Epithelial cell of proximal tubule (primary cell): ENCODE results near the gene FKBP1A. TPM values are rescaled to one million over a fixed set of nuclear protein-coding genes. Genes with fewer than 3 reads are reported as not detected.
A peak's percentile ranks its signal among the peaks of the same experiment; 100 is the strongest.
"Not testable (repeated sequence)": the region's sequence is repeated elsewhere in the genome, so short reads cannot be mapped to it uniquely, and the experiment has no call there.

Source experiments
- DNase-seq: peaks from one replicate; pipeline ENCODE4 v3.0.0-alpha.2; 2011; ENCODE audit warnings: low read depth
- H3K4me3 ChIP-seq: 2 replicates; pipeline ENCODE4 v1.5.1; 2011; ENCODE audit warnings: low read depth, mild to moderate bottlenecking, low read length
- total RNA-seq: library from RNA; depleted of rRNA; stranded (reverse); fragments of >200 nt; gene quantifications from 2 replicates; pipeline ENCODE4 v1.2.3, GENCODE V29; 2015
- TF ChIP-seq, protein P1 (sequence below): conservative IDR thresholded peaks from 2 replicates; pipeline ENCODE4 v1.5.1; 2012; ENCODE audit warnings: low read depth, mild to moderate bottlenecking, low read length

Gene FKBP1A
- total RNA-seq, 1 donor from 2014 or later = 188 TPM

DNA sequence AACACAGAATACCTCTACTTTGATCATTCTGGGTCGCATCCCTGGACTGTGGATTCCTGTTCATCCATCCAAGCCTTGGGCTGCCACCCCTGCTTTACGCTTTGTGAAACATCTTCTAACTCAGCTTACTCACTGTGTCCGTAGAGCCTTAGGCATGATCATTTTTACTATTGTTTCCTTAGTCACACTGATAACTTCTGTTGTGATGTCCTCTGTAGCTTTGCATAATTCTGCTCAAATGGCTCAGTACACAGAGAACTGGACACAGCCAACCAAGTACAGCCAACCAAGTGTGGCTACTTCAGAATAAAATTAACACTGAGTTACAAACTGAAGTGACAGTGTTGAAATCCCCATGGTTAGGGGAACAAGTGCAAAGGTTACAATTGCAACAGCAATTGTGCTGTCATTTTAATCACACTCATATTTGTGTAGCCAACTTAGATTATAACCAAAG is 8.6 kb upstream of the FKBP1A start:
- peak; percentile 36 for DNase-seq
- TF ChIP-seq, protein P1, sequence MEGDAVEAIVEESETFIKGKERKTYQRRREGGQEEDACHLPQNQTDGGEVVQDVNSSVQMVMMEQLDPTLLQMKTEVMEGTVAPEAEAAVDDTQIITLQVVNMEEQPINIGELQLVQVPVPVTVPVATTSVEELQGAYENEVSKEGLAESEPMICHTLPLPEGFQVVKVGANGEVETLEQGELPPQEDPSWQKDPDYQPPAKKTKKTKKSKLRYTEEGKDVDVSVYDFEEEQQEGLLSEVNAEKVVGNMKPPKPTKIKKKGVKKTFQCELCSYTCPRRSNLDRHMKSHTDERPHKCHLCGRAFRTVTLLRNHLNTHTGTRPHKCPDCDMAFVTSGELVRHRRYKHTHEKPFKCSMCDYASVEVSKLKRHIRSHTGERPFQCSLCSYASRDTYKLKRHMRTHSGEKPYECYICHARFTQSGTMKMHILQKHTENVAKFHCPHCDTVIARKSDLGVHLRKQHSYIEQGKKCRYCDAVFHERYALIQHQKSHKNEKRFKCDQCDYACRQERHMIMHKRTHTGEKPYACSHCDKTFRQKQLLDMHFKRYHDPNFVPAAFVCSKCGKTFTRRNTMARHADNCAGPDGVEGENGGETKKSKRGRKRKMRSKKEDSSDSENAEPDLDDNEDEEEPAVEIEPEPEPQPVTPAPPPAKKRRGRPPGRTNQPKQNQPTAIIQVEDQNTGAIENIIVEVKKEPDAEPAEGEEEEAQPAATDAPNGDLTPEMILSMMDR = no peak
- no peak overlapping the region for H3K4me3 ChIP-seq

DNA sequence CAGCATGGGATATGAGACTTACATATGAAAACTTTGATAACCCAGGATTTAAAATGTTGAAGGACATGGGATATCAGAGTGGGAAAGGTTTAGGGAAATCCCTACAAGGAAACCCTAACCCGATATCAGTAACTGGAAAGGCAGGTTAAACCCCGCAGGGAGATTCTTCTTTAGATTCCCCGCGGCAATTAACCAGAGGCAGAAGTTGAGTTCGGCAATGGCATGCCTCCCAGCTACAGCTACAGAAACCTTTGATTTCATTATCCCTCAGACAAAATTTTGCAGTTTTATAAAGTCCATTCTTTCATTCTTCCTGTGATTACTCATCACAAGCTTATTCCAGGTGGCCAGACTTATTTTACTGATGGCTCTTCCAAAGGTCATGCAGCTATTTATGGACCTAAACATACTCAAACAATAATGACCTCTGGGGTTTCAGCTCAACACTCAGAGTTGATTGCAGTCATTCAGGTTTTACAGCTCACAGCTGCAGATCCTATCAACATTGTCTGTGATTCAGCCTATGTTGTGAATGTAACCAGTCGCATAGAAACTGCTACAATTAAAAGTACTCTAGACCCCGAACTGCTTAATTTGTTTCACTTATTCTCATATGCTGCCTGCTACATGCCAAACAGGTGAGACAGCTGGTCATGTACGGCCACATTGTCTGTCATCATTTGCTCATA is 7.0 kb upstream of the FKBP1A start:
- not testable (repeated sequence) for H3K4me3 ChIP-seq, DNase-seq

DNA sequence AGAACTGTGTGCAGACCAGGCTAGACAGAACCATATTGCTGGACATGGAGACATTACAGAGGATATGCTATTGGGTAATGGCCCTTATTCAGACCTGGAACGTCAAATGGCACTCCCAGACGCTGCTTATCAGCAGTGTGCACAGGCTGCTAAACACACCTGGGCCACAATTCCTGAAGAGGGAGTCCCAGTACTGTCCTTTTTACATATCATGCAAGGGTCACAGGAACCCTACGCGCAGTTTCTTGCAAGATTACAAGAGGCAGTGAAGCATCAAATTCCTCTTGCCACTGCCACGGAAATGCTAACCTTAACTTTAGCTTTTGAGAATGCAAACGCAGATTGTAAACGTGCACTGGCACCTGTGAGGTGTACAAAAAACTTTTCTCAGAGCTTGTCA is 5.3 kb upstream of the FKBP1A start:
- TF ChIP-seq, protein P1 = peak; percentile 45
- not testable (repeated sequence) for DNase-seq, H3K4me3 ChIP-seq

DNA sequence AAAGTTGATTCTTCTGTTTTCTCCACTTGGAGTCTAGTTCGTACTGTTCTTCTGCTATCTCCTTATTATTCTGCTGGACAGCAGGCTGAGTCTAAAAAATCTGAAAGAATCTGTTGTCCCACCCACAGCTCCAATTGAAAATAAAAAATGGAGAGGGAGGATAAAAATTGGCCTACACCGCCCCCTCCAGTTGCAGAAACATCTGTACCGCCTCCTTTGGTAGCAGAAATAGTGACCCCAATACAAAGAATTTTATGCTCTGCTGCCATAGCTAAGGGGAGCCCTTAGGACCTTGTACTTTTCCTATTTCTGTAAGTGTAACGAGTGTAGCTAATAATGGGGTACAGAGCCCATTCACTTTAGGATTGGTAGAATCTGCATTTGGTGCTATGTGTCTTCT is 4.9 kb upstream of the FKBP1A start:
- TF ChIP-seq, protein P1 = no peak
- H3K4me3 ChIP-seq = no peak overlapping the region
- no peak for DNase-seq

DNA sequence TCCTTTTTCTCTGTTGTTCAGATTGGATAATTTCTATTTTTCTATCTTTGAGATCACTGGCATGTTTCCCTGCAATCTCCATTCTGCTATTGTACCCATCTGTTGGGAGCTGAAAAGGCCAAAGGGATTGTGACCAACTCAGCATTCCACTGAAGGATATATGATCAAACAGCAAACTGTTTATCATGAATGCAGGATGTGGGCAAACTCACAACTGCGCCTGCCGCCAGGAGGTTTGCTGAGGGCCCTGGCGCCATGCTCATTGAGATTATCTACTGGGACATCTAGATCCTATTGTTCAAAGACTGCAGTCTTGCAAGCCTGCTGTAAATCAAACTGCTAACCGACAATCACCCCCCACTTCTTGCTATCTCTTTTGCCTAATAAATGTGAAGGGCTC is 3.8 kb upstream of the FKBP1A start:
- H3K4me3 ChIP-seq = no peak overlapping the region
- no peak for DNase-seq
- TF ChIP-seq, protein P1 = no peak

DNA sequence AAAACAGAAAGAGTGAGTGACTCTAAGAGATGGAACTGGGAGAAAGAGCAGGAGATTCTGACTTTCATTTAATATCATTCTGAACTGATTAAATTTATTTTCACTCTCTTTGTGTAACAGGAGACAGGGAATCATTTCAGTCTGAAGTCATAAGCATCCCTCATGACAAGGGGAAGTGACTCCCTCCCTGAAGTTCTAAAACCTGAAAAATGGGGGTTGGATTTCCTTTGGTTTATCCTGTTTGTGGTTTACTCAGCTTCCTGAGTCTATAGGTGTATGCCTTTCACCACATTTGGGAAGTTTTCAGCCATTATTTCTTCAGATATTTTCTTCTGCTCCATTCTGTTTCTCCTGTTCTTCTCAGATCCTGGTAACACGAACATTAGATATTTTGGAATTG is 3.4 kb upstream of the FKBP1A start:
- no peak for DNase-seq
- TF ChIP-seq, protein P1 = no peak
- no peak overlapping the region for H3K4me3 ChIP-seq

DNA sequence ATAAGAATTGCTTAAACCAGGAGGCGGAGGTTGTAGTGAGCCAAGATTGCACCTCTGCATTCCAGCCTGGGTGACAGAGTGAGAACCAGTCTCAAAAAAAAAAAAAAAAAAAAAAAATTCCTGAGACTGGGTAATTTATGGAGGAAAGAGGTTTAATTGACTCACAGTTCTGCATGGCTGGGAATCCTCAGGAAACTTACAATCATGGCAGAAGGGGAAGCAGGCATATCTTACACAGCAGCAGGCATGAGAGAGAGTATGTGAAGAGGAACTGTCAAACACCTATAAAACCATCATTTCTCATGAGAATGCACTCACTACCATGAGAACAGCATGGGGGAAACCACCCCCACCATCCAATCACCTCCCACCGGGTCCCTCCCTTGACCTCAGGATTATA is 1.8 kb upstream of the FKBP1A start:
- TF ChIP-seq, protein P1 = no peak
- no peak for DNase-seq
- no peak overlapping the region for H3K4me3 ChIP-seq
